ENCODE data around the gene CA11.
A peak's percentile ranks its signal among the peaks of the same experiment; 100 is the strongest.
"Not testable (repeated sequence)": the region's sequence is repeated elsewhere in the genome, so short reads cannot be mapped to it uniquely, and the experiment has no call there.

Gene CA11

GRCh38 chr19:48660852-48661710, 15.1 kb upstream of the CA11 start:
- H3K4me3 Mint-ChIP-seq = peak overlapping the region; percentile 79
- no peaks in the 10 kb centered on the region for H3K36me3 Mint-ChIP-seq
- ATAC-seq (ENCODE audit: low read depth) (peak; percentile 95), DNase-seq (ENCODE audit: low spot score in 2 of 2) (peak; percentile 82 to 83)
- no peaks in the 10 kb centered on the region for H3K9me3 Mint-ChIP-seq
- peaks cover 7% of the 10 kb centered on the region for H3K4me1 Mint-ChIP-seq
- H3K27me3 Mint-ChIP-seq = no peaks in the 10 kb centered on the region
- peak overlapping the region; percentile 97 for H3K27ac Mint-ChIP-seq

- ATAC-seq (ENCODE audit: low read depth) (no peak), DNase-seq (ENCODE audit: low spot score in 2 of 2) (no peak)
- peaks cover 7% of the 10 kb centered on the region for H3K4me1 Mint-ChIP-seq
- H3K27me3 Mint-ChIP-seq = no peaks in the 10 kb centered on the region
- H3K36me3 Mint-ChIP-seq = no peaks in the 10 kb centered on the region
- no peaks in the 10 kb centered on the region for H3K9me3 Mint-ChIP-seq
- no peak overlapping the region for H3K4me3 Mint-ChIP-seq
- no peak overlapping the region for H3K27ac Mint-ChIP-seq
These were observed 13.8 kb upstream of the CA11 start for GRCh38 chr19:48659768-48660167.

- no peaks in the 10 kb centered on the region for H3K27me3 Mint-ChIP-seq
- DNase-seq (ENCODE audit: low spot score in 2 of 2) (no peak), ATAC-seq (ENCODE audit: low read depth) (no peak)
- no peaks in the 10 kb centered on the region for H3K9me3 Mint-ChIP-seq
- H3K4me1 Mint-ChIP-seq = peaks cover 7% of the 10 kb centered on the region
- H3K36me3 Mint-ChIP-seq = no peaks in the 10 kb centered on the region
- H3K27ac Mint-ChIP-seq = no peak overlapping the region
- H3K4me3 Mint-ChIP-seq = no peak overlapping the region
These were observed 12.5 kb upstream of the CA11 start for GRCh38 chr19:48658483-48658882.

- H3K27ac Mint-ChIP-seq; H3K4me1 Mint-ChIP-seq; H3K9me3 Mint-ChIP-seq; ATAC-seq (ENCODE audit: low read depth); H3K27me3 Mint-ChIP-seq; H3K4me3 Mint-ChIP-seq; DNase-seq (ENCODE audit: low spot score in 2 of 2); H3K36me3 Mint-ChIP-seq: not testable (repeated sequence)
These were observed 11.8 kb upstream of the CA11 start for GRCh38 chr19:48657828-48658227.

- H3K27me3 Mint-ChIP-seq = no peaks in the 10 kb centered on the region
- H3K9me3 Mint-ChIP-seq = no peaks in the 10 kb centered on the region
- no peaks in the 10 kb centered on the region for H3K36me3 Mint-ChIP-seq
- no peak overlapping the region for H3K4me3 Mint-ChIP-seq
- DNase-seq (ENCODE audit: low spot score in 2 of 2) = no peak
- no peak overlapping the region for H3K27ac Mint-ChIP-seq
- ATAC-seq (ENCODE audit: low read depth) = no peak
- H3K4me1 Mint-ChIP-seq = peaks cover 12% of the 10 kb centered on the region
These were observed 11.0 kb upstream of the CA11 start for GRCh38 chr19:48656840-48657474.

GRCh38 chr19:48654299-48655059, 8.5 kb upstream of the CA11 start:
- DNase-seq (ENCODE audit: low spot score in 2 of 2) (no peak), ATAC-seq (ENCODE audit: low read depth) (no peak)
- H3K36me3 Mint-ChIP-seq = no peaks in the 10 kb centered on the region
- no peaks in the 10 kb centered on the region for H3K9me3 Mint-ChIP-seq
- no peak overlapping the region for H3K27ac Mint-ChIP-seq
- no peaks in the 10 kb centered on the region for H3K27me3 Mint-ChIP-seq
- H3K4me3 Mint-ChIP-seq = no peak overlapping the region
- peaks cover 14% of the 10 kb centered on the region for H3K4me1 Mint-ChIP-seq

- DNase-seq (ENCODE audit: low spot score in 2 of 2) (no peak), ATAC-seq (ENCODE audit: low read depth) (no peak)
- Mint-ChIP-seq H3K36me3 (no peaks in the 10 kb centered on the region), H3K4me3 (no peak overlapping the region), H3K4me1 (peaks cover 25% of the 10 kb centered on the region), H3K9me3 (no peaks in the 10 kb centered on the region), H3K27me3 (no peaks in the 10 kb centered on the region), H3K27ac (no peak overlapping the region)
These were observed 5.7 kb upstream of the CA11 start for GRCh38 chr19:48651683-48652048.

GRCh38 chr19:48650974-48651682, 5.1 kb upstream of the CA11 start:
- Mint-ChIP-seq H3K27ac (peak overlapping the region; percentile 26), H3K4me3 (no peak overlapping the region), H3K27me3 (no peaks in the 10 kb centered on the region), H3K4me1 (peaks cover 29% of the 10 kb centered on the region), H3K9me3 (no peaks in the 10 kb centered on the region), H3K36me3 (no peaks in the 10 kb centered on the region)
- no peak for DNase-seq (ENCODE audit: low spot score in 2 of 2)
- ATAC-seq (ENCODE audit: low read depth) = no peak

GRCh38 chr19:48648134-48648533, 2.1 kb upstream of the CA11 start:
- Mint-ChIP-seq H3K4me3 (peak overlapping the region; percentile 44), H3K27ac (peak overlapping the region; percentile 76), H3K4me1 (peaks cover 40% of the 10 kb centered on the region), H3K36me3 (no peaks in the 10 kb centered on the region), H3K9me3 (no peaks in the 10 kb centered on the region), H3K27me3 (no peaks in the 10 kb centered on the region)
- no peak for DNase-seq (ENCODE audit: low spot score in 2 of 2)
- no peak for ATAC-seq (ENCODE audit: low read depth)

GRCh38 chr19:48646722-48647216, 782 bp upstream of the CA11 start:
- Mint-ChIP-seq H3K9me3 (no peaks in the 10 kb centered on the region), H3K4me1 (peaks cover 38% of the 10 kb centered on the region), H3K4me3 (peak overlapping the region; percentile 97), H3K36me3 (peaks cover 2% of the 10 kb centered on the region), H3K27me3 (no peaks in the 10 kb centered on the region), H3K27ac (peak overlapping the region; percentile 93)
- ATAC-seq (ENCODE audit: low read depth) (no peak), DNase-seq (ENCODE audit: low spot score in 2 of 2) (no peak)

GRCh38 chr19:48645620-48646000, 377 bp downstream of the CA11 start:
- Mint-ChIP-seq H3K9me3 (no peaks in the 10 kb centered on the region), H3K27ac (peak overlapping the region; percentile 93), H3K27me3 (no peaks in the 10 kb centered on the region), H3K4me3 (peak overlapping the region; percentile 97), H3K36me3 (peaks cover 3% of the 10 kb centered on the region), H3K4me1 (peaks cover 35% of the 10 kb centered on the region)
- no peak for DNase-seq (ENCODE audit: low spot score in 2 of 2)
- no peak for ATAC-seq (ENCODE audit: low read depth)

- peak; percentile 62 for ATAC-seq (ENCODE audit: low read depth)
- DNase-seq (ENCODE audit: low spot score in 2 of 2) = peak; percentile 73 to 75
- H3K4me3 Mint-ChIP-seq = peak overlapping the region; percentile 97
- H3K27ac Mint-ChIP-seq = peak overlapping the region; percentile 93
- H3K4me1 Mint-ChIP-seq = peaks cover 36% of the 10 kb centered on the region
- no peaks in the 10 kb centered on the region for H3K9me3 Mint-ChIP-seq
- peaks cover 4% of the 10 kb centered on the region for H3K36me3 Mint-ChIP-seq
- H3K27me3 Mint-ChIP-seq = no peaks in the 10 kb centered on the region
These were observed 958 bp downstream of the CA11 start for GRCh38 chr19:48644839-48645619.

- no peak for DNase-seq (ENCODE audit: low spot score in 2 of 2)
- Mint-ChIP-seq H3K4me1 (peaks cover 37% of the 10 kb centered on the region), H3K9me3 (no peaks in the 10 kb centered on the region), H3K36me3 (peaks cover 5% of the 10 kb centered on the region), H3K27ac (no peak overlapping the region), H3K4me3 (peak overlapping the region; percentile 11), H3K27me3 (no peaks in the 10 kb centered on the region)
- no peak for ATAC-seq (ENCODE audit: low read depth)
These were observed 1.6 kb downstream of the CA11 start for GRCh38 chr19:48644355-48644754.

All from memory B cell (primary cell).